ENCODE data around the gene MOB3B.
"Not testable (repeated sequence)": the region's sequence is repeated elsewhere in the genome, so short reads cannot be mapped to it uniquely, and the experiment has no call there.

The MOB3B gene

DNA sequence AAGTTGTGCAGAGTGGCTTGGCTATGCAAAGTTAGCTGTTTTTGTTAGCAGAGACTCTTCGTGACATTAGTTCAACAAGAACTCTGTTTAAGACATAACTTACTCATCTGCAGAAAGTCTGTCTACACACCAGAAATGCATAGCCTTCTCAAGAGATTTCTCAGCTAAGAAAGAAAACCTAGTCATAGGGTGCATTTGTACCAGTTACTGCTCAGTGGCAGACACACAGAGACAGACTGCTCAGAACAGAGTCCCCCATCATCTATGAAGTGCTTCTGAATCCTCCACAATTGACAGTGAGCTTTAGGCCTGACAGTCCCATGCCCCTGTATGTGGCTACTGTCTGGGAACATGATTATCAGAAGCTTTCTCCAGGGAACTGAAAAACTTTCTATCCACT lies 61.6 kb downstream of the MOB3B start:
- DNase-seq (ENCODE audit: extremely low spot score): no peak
- POLR2A ChIA-PET: no interaction called here
- CTCF ChIA-PET: no interaction called here
- no peak for TF ChIP-seq SP1 (IDR thresholded peaks at IDR 0.05)
- TF ChIP-seq L3MBTL2 (conservative IDR thresholded peaks at IDR 0.05): no peak
- no peak for TF ChIP-seq LEF1 (IDR thresholded peaks at IDR 0.05; ENCODE audit: borderline replicate concordance)
- no peak for TF ChIP-seq ELF4 (IDR thresholded peaks at IDR 0.05)
- no peak for TF ChIP-seq CTBP1 (IDR thresholded peaks at IDR 0.05; ENCODE audit: borderline replicate concordance)
- TF ChIP-seq, protein P1, sequence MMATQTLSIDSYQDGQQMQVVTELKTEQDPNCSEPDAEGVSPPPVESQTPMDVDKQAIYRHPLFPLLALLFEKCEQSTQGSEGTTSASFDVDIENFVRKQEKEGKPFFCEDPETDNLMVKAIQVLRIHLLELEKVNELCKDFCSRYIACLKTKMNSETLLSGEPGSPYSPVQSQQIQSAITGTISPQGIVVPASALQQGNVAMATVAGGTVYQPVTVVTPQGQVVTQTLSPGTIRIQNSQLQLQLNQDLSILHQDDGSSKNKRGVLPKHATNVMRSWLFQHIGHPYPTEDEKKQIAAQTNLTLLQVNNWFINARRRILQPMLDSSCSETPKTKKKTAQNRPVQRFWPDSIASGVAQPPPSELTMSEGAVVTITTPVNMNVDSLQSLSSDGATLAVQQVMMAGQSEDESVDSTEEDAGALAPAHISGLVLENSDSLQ (IDR thresholded peaks at IDR 0.05): no peak
- no peak for TF ChIP-seq NFRKB (IDR thresholded peaks at IDR 0.05)
- TF ChIP-seq TARDBP (IDR thresholded peaks at IDR 0.05): no peak
- no peak for TF ChIP-seq HDGF (IDR thresholded peaks at IDR 0.05; ENCODE audit: borderline replicate concordance)
- TF ChIP-seq ZNF384 (IDR thresholded peaks at IDR 0.05): no peak
- TF ChIP-seq BHLHE40 (IDR thresholded peaks at IDR 0.05; ENCODE audit: borderline replicate concordance): no peak
- no peak for TF ChIP-seq FOXA1 (IDR thresholded peaks at IDR 0.05)
- TF ChIP-seq SUZ12 (IDR thresholded peaks at IDR 0.05): no peak
- TF ChIP-seq FOXM1 (IDR thresholded peaks at IDR 0.05; ENCODE audit: borderline replicate concordance): no peak
- no peak for TF ChIP-seq FOXK2 (IDR thresholded peaks at IDR 0.05)
- no peak for TF ChIP-seq ARNT (IDR thresholded peaks at IDR 0.05)

GRCh38 chr9:27467486-27467885 lies 62.1 kb downstream of the MOB3B start:
- CTCF ChIA-PET: no interaction called here
- TF ChIP-seq, protein P1 (IDR thresholded peaks at IDR 0.05): no peak
- TF ChIP-seq BHLHE40 (IDR thresholded peaks at IDR 0.05; ENCODE audit: borderline replicate concordance): no peak
- TF ChIP-seq L3MBTL2 (conservative IDR thresholded peaks at IDR 0.05): no peak
- TF ChIP-seq SUZ12 (IDR thresholded peaks at IDR 0.05): no peak
- TF ChIP-seq TARDBP (IDR thresholded peaks at IDR 0.05): no peak
- no peak for TF ChIP-seq ELF4 (IDR thresholded peaks at IDR 0.05)
- TF ChIP-seq FOXK2 (IDR thresholded peaks at IDR 0.05): no peak
- no peak for TF ChIP-seq FOXA1 (IDR thresholded peaks at IDR 0.05)
- TF ChIP-seq ARNT (IDR thresholded peaks at IDR 0.05): no peak

DNA sequence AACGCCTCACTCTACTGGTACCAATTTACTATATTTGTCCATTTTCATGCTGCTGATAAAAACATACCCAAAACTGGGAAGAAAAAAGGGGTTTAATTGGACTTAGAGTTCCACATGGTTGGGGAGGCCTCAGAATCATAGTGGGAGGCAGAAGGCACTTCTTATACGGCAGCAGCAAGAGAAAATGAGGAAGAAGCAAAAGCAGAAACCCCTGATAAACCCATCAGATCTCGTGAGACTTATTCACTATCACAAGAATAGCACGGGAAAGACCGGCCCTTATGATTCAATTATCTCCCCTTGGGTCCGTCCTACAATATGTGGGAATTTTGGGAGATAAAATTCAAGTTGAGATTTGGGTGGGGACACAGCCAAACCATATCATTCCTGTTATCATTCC lies 63.1 kb downstream of the MOB3B start:
- POLR2A ChIA-PET; DNase-seq (ENCODE audit: extremely low spot score); CTCF ChIA-PET: not testable (repeated sequence)

More at GRCh38 chr9:27467486-27467885, 62.1 kb downstream of the MOB3B start:
- POLR2A ChIA-PET: no interaction called here
- no peak for DNase-seq (ENCODE audit: extremely low spot score)

GRCh38 chr9:27464950-27465349 lies 64.7 kb downstream of the MOB3B start:
- POLR2A ChIA-PET: not testable (repeated sequence)

GRCh38 chr9:27462846-27463245 lies 66.8 kb downstream of the MOB3B start:
- DNase-seq (ENCODE audit: extremely low spot score): no peak
- ChIA-PET CTCF (no interaction called here), POLR2A (no interaction called here)
- TF ChIP-seq HDGF (IDR thresholded peaks at IDR 0.05; ENCODE audit: borderline replicate concordance): no peak
- TF ChIP-seq BHLHE40 (IDR thresholded peaks at IDR 0.05; ENCODE audit: borderline replicate concordance): no peak
- TF ChIP-seq TARDBP (IDR thresholded peaks at IDR 0.05): no peak
- no peak for TF ChIP-seq CTBP1 (IDR thresholded peaks at IDR 0.05; ENCODE audit: borderline replicate concordance)
- no peak for TF ChIP-seq SUZ12 (IDR thresholded peaks at IDR 0.05)
- TF ChIP-seq L3MBTL2 (conservative IDR thresholded peaks at IDR 0.05): no peak
- TF ChIP-seq FOXA1 (IDR thresholded peaks at IDR 0.05): no peak
- TF ChIP-seq ELF4 (IDR thresholded peaks at IDR 0.05): no peak
- no peak for TF ChIP-seq NFRKB (IDR thresholded peaks at IDR 0.05)
- TF ChIP-seq FOXK2 (IDR thresholded peaks at IDR 0.05): no peak
- no peak for TF ChIP-seq LEF1 (IDR thresholded peaks at IDR 0.05; ENCODE audit: borderline replicate concordance)
- TF ChIP-seq FOXM1 (IDR thresholded peaks at IDR 0.05; ENCODE audit: borderline replicate concordance): no peak
- TF ChIP-seq ARNT (IDR thresholded peaks at IDR 0.05): no peak
- TF ChIP-seq ZNF384 (IDR thresholded peaks at IDR 0.05): no peak
- TF ChIP-seq, protein P1 (IDR thresholded peaks at IDR 0.05): no peak
- TF ChIP-seq SP1 (IDR thresholded peaks at IDR 0.05): no peak

More at GRCh38 chr9:27464950-27465349, 64.7 kb downstream of the MOB3B start:
- CTCF ChIA-PET; DNase-seq (ENCODE audit: extremely low spot score): not testable (repeated sequence)

- CTCF ChIA-PET: no interaction called here
- DNase-seq (ENCODE audit: extremely low spot score): no peak
- POLR2A ChIA-PET: no interaction called here
- TF ChIP-seq CTBP1 (IDR thresholded peaks at IDR 0.05; ENCODE audit: borderline replicate concordance): no peak
- no peak for TF ChIP-seq HDGF (IDR thresholded peaks at IDR 0.05; ENCODE audit: borderline replicate concordance)
Observed at GRCh38 chr9:27462434-27462833, 67.2 kb downstream of the MOB3B start.

- no peak for TF ChIP-seq SUZ12 (IDR thresholded peaks at IDR 0.05)
- no peak for TF ChIP-seq NFRKB (IDR thresholded peaks at IDR 0.05)
- TF ChIP-seq ELF4 (IDR thresholded peaks at IDR 0.05): no peak
- no peak for TF ChIP-seq BHLHE40 (IDR thresholded peaks at IDR 0.05; ENCODE audit: borderline replicate concordance)
- TF ChIP-seq ZNF384 (IDR thresholded peaks at IDR 0.05): no peak
- TF ChIP-seq SP1 (IDR thresholded peaks at IDR 0.05): no peak
- TF ChIP-seq TARDBP (IDR thresholded peaks at IDR 0.05): no peak
- no peak for TF ChIP-seq L3MBTL2 (conservative IDR thresholded peaks at IDR 0.05)
- no peak for TF ChIP-seq HDGF (IDR thresholded peaks at IDR 0.05; ENCODE audit: borderline replicate concordance)
- TF ChIP-seq LEF1 (IDR thresholded peaks at IDR 0.05; ENCODE audit: borderline replicate concordance): no peak
- TF ChIP-seq, protein P1 (IDR thresholded peaks at IDR 0.05): no peak
- TF ChIP-seq CTBP1 (IDR thresholded peaks at IDR 0.05; ENCODE audit: borderline replicate concordance): no peak
- no peak for TF ChIP-seq ARNT (IDR thresholded peaks at IDR 0.05)
- no peak for TF ChIP-seq FOXK2 (IDR thresholded peaks at IDR 0.05)
- TF ChIP-seq FOXM1 (IDR thresholded peaks at IDR 0.05; ENCODE audit: borderline replicate concordance): no peak
- TF ChIP-seq FOXA1 (IDR thresholded peaks at IDR 0.05): no peak
- CTCF ChIA-PET: no interaction called here
- DNase-seq (ENCODE audit: extremely low spot score): no peak
- POLR2A ChIA-PET: no interaction called here
Observed at GRCh38 chr9:27460226-27461023, 69.2 kb downstream of the MOB3B start.
